ENCODE data around the gene ADGRG3. TPM values are rescaled to one million over a fixed set of nuclear protein-coding genes. Genes with fewer than 3 reads are reported as not detected.

ADGRG3 gene
- total RNA-seq, 5 donors from 2014 or later (not counting 1 experiment from before 2014, with no cell fraction given), result 0.16 to 1.8 (median 0.40) TPM; not detected in 1

GRCh38 chr16:57653936-57654335 is 14.2 kb upstream of the ADGRG3 start:
- no peaks in the 10 kb centered on the region for H3K9me3 Mint-ChIP-seq
- no peak overlapping the region for H3K27ac Mint-ChIP-seq
- ChIA-PET POLR2A (no interaction called here), CTCF (interaction anchor here in 1 of 2 donors (0.5 kb wide), 1 partner anchor 894 kb away, joined by 3 read pairs; no protein-coding TSS in a partner anchor)
- Histone ChIP-seq H3K4me3 (ENCODE audit: control insufficient read depth in 1 of 2, extremely low read depth in 1 of 2, low read length in 1 of 2) (no peak overlapping the region), H3K27ac (ENCODE audit: low read length) (no peak overlapping the region), H3K36me3 (ENCODE audit: control insufficient read depth in 2 of 2, extremely low read depth in 1 of 2, insufficient read depth in 1 of 2, low read length in 1 of 2) (peaks cover 0 to 43% of the 10 kb centered on the region in 2 donors), H3K27me3 (replicated peaks in 1 of 2; ENCODE audit: control insufficient read depth in 2 of 2, extremely low read depth in 1 of 2, insufficient read depth in 2 of 2, low read length in 1 of 2) (no peaks in the 10 kb centered on the region), H3K4me1 (ENCODE audit: control insufficient read depth in 1 of 2, extremely low read depth in 1 of 2, insufficient read depth in 2 of 2, low read length in 2 of 2) (peaks cover 0 to 80% of the 10 kb centered on the region in 2 experiments), H3K9me3 (no peaks in the 10 kb centered on the region)
- ATAC-seq (replicated peaks in 1 of 4), result no peak
- 63% methylated on average over 13 of the region's 16 CpGs for WGBS (ENCODE audit: insufficient coverage)
- no peak overlapping the region for H3K4me3 Mint-ChIP-seq
- H3K4me1 Mint-ChIP-seq, result peaks cover 16 to 38% (median 19%) of the 10 kb centered on the region in 3 donors
- no peaks in the 10 kb centered on the region for H3K36me3 Mint-ChIP-seq
- H3K27me3 Mint-ChIP-seq, result no peaks in the 10 kb centered on the region
- no peak for DNase-seq

GRCh38 chr16:57656342-57656955 is 11.7 kb upstream of the ADGRG3 start:
- Histone ChIP-seq H3K4me3 (ENCODE audit: control insufficient read depth in 1 of 2, extremely low read depth in 1 of 2, low read length in 1 of 2) (no peak overlapping the region), H3K36me3 (ENCODE audit: control insufficient read depth in 2 of 2, extremely low read depth in 1 of 2, insufficient read depth in 1 of 2, low read length in 1 of 2) (peaks cover 0 to 54% of the 10 kb centered on the region in 2 donors), H3K4me1 (ENCODE audit: control insufficient read depth in 1 of 2, extremely low read depth in 1 of 2, insufficient read depth in 2 of 2, low read length in 2 of 2) (peaks cover 0 to 58% of the 10 kb centered on the region in 2 experiments), H3K9me3 (no peaks in the 10 kb centered on the region), H3K27me3 (replicated peaks in 1 of 2; ENCODE audit: control insufficient read depth in 2 of 2, extremely low read depth in 1 of 2, insufficient read depth in 2 of 2, low read length in 1 of 2) (no peaks in the 10 kb centered on the region), H3K27ac (ENCODE audit: low read length) (peak overlapping the region; percentile 5)
- WGBS (ENCODE audit: insufficient coverage), result 62% methylated on average over 3 of the region's 11 CpGs
- ChIA-PET CTCF (no interaction called here), POLR2A (no interaction called here)
- DNase-seq (no peak), ATAC-seq (replicated peaks in 1 of 4) (peak in 1 of 4 experiments; percentile 23)
- Mint-ChIP-seq H3K27me3 (no peaks in the 10 kb centered on the region), H3K9me3 (no peaks in the 10 kb centered on the region), H3K36me3 (no peaks in the 10 kb centered on the region), H3K4me3 (no peak overlapping the region), H3K27ac (peak overlapping the region; percentile 28 to 46), H3K4me1 (peaks cover 9 to 31% (median 15%) of the 10 kb centered on the region in 3 donors)

DNA sequence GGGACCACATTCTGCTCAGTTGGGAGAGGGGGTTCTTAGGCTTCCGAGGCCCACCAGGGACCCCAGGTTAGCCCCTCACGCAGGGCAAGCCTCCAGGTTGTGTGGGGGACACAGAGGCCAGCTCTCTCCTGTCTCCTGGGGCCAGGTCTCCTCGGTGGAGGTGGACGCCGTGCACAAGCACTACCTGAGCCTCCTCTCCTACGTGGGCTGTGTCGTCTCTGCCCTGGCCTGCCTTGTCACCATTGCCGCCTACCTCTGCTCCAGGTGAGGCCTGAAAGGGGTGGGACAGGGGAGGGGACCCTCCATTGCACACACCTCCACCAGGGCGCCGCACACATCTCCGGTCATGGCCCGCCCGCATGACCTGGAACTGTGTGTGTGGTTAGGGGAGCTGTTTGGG is 10.9 kb upstream of the ADGRG3 start:
- ChIA-PET CTCF (no interaction called here), POLR2A (no interaction called here)
- 85% methylated on average over 5 of the region's 13 CpGs for WGBS (ENCODE audit: insufficient coverage)
- Mint-ChIP-seq H3K27me3 (no peaks in the 10 kb centered on the region), H3K36me3 (no peaks in the 10 kb centered on the region), H3K27ac (no peak overlapping the region), H3K4me1 (peaks cover under 1 to 23% (median 7%) of the 10 kb centered on the region in 3 donors), H3K9me3 (no peaks in the 10 kb centered on the region), H3K4me3 (no peak overlapping the region)
- Histone ChIP-seq H3K9me3 (no peaks in the 10 kb centered on the region), H3K4me3 (ENCODE audit: control insufficient read depth in 1 of 2, extremely low read depth in 1 of 2, low read length in 1 of 2) (no peak overlapping the region), H3K27me3 (replicated peaks in 1 of 2; ENCODE audit: control insufficient read depth in 2 of 2, extremely low read depth in 1 of 2, insufficient read depth in 2 of 2, low read length in 1 of 2) (no peaks in the 10 kb centered on the region), H3K4me1 (ENCODE audit: control insufficient read depth in 1 of 2, extremely low read depth in 1 of 2, insufficient read depth in 2 of 2, low read length in 2 of 2) (peaks cover 0 to 51% of the 10 kb centered on the region in 2 experiments), H3K36me3 (ENCODE audit: control insufficient read depth in 2 of 2, extremely low read depth in 1 of 2, insufficient read depth in 1 of 2, low read length in 1 of 2) (peaks cover 0 to 54% of the 10 kb centered on the region in 2 donors), H3K27ac (ENCODE audit: low read length) (no peak overlapping the region)
- ATAC-seq (replicated peaks in 1 of 4) (no peak), DNase-seq (no peak)

- CTCF ChIA-PET, result interaction anchor here (0.5 to 0.6 kb wide), 2 partner anchors 81 to 315 kb away, joined by 4 read pairs; no protein-coding TSS in a partner anchor
- Histone ChIP-seq H3K4me3 (ENCODE audit: control insufficient read depth in 1 of 2, extremely low read depth in 1 of 2, low read length in 1 of 2) (no peak overlapping the region), H3K36me3 (ENCODE audit: control insufficient read depth in 2 of 2, extremely low read depth in 1 of 2, insufficient read depth in 1 of 2, low read length in 1 of 2) (peaks cover 0 to 50% of the 10 kb centered on the region in 2 donors), H3K27ac (ENCODE audit: low read length) (no peak overlapping the region), H3K27me3 (replicated peaks in 1 of 2; ENCODE audit: control insufficient read depth in 2 of 2, extremely low read depth in 1 of 2, insufficient read depth in 2 of 2, low read length in 1 of 2) (no peaks in the 10 kb centered on the region), H3K9me3 (no peaks in the 10 kb centered on the region), H3K4me1 (ENCODE audit: control insufficient read depth in 1 of 2, extremely low read depth in 1 of 2, insufficient read depth in 2 of 2, low read length in 2 of 2) (peaks cover 0 to 40% of the 10 kb centered on the region in 2 experiments)
- Mint-ChIP-seq H3K4me1 (peaks cover 0 to 22% (median 7%) of the 10 kb centered on the region in 3 donors), H3K27me3 (no peaks in the 10 kb centered on the region), H3K9me3 (no peaks in the 10 kb centered on the region), H3K4me3 (no peak overlapping the region), H3K36me3 (no peaks in the 10 kb centered on the region), H3K27ac (no peak overlapping the region)
- DNase-seq (no peak), ATAC-seq (replicated peaks in 1 of 4) (no peak)
- POLR2A ChIA-PET, result interaction anchor here in 1 of 2 donors (0.5 kb wide), 1 partner anchor 69 kb away, joined by 5 read pairs; no protein-coding TSS in a partner anchor
- WGBS (ENCODE audit: insufficient coverage), result 80% methylated on average over 5 of the region's 10 CpGs
Observed at GRCh38 chr16:57658130-57658877, 9.8 kb upstream of the ADGRG3 start.

GRCh38 chr16:57658878-57659674 is 9.0 kb upstream of the ADGRG3 start:
- no peak for ATAC-seq (replicated peaks in 1 of 4)
- Histone ChIP-seq H3K27me3 (replicated peaks in 1 of 2; ENCODE audit: control insufficient read depth in 2 of 2, extremely low read depth in 1 of 2, insufficient read depth in 2 of 2, low read length in 1 of 2) (no peaks in the 10 kb centered on the region), H3K27ac (ENCODE audit: low read length) (no peak overlapping the region), H3K4me3 (ENCODE audit: control insufficient read depth in 1 of 2, extremely low read depth in 1 of 2, low read length in 1 of 2) (no peak overlapping the region), H3K4me1 (ENCODE audit: control insufficient read depth in 1 of 2, extremely low read depth in 1 of 2, insufficient read depth in 2 of 2, low read length in 2 of 2) (peaks cover 0 to 33% of the 10 kb centered on the region in 2 experiments), H3K36me3 (ENCODE audit: control insufficient read depth in 2 of 2, extremely low read depth in 1 of 2, insufficient read depth in 1 of 2, low read length in 1 of 2) (peaks cover 0 to 53% of the 10 kb centered on the region in 2 donors), H3K9me3 (no peaks in the 10 kb centered on the region)
- Mint-ChIP-seq H3K4me1 (peaks cover 0 to 20% (median 7%) of the 10 kb centered on the region in 3 donors), H3K27me3 (no peaks in the 10 kb centered on the region), H3K9me3 (no peaks in the 10 kb centered on the region), H3K4me3 (no peak overlapping the region), H3K27ac (no peak overlapping the region), H3K36me3 (no peaks in the 10 kb centered on the region)
- WGBS (ENCODE audit: insufficient coverage), result 81% methylated on average over 16 of the region's 19 CpGs
- DNase-seq, result no peak
- ChIA-PET CTCF (interaction anchor here (0.5 to 0.6 kb wide), 2 partner anchors 82 to 316 kb away, joined by 4 read pairs; no protein-coding TSS in a partner anchor), POLR2A (interaction anchor here in 1 of 2 donors (0.5 kb wide), 1 partner anchor 69 kb away, joined by 5 read pairs; no protein-coding TSS in a partner anchor)

All from T-cell (primary cell).